Nephron (organoid): Measurements from ENCODE around the gene SETD2.

ENCODE experiments used
- H3K27ac Mint-ChIP-seq, 3 experiments: 2 replicates each; pipeline ENCODE4 v1.8.0; 2020; ENCODE audit warnings: mixed read lengths in 3 of 3, mild to moderate bottlenecking in 2 of 3, moderate library complexity in 1 of 3
- H3K27me3 Mint-ChIP-seq: 2 replicates; pipeline ENCODE4 v1.8.0; 2021; ENCODE audit warnings: low read depth, mild to moderate bottlenecking, moderate library complexity, mixed read lengths
- H3K36me3 Mint-ChIP-seq: 2 replicates; pipeline ENCODE4 v1.8.0; 2020; ENCODE audit warnings: low read depth, mixed read lengths
- H3K4me1 Mint-ChIP-seq: 2 replicates; pipeline ENCODE4 v1.8.0; 2020; ENCODE audit warnings: mixed read lengths
- H3K4me3 Mint-ChIP-seq, 3 experiments: 2 replicates each; pipeline ENCODE4 v1.8.0; 2020; ENCODE audit warnings: mild to moderate bottlenecking in 3 of 3, mixed read lengths in 3 of 3, moderate library complexity in 2 of 3
- H3K9me3 Mint-ChIP-seq: 2 replicates; pipeline ENCODE4 v1.8.0; 2020; ENCODE audit warnings: mixed read lengths
- TF ChIP-seq, protein P1 (sequence below), 3 experiments: fragments of 200-600 bp; sonication (generic); IDR thresholded peaks; one replicate each; pipeline ENCODE4 v1.5.0; 2021; ENCODE audit warnings: antibody characterized with exemption in 3 of 3; ENCODE audit not compliant: unreplicated experiment in 3 of 3

The SETD2 gene

DNA sequence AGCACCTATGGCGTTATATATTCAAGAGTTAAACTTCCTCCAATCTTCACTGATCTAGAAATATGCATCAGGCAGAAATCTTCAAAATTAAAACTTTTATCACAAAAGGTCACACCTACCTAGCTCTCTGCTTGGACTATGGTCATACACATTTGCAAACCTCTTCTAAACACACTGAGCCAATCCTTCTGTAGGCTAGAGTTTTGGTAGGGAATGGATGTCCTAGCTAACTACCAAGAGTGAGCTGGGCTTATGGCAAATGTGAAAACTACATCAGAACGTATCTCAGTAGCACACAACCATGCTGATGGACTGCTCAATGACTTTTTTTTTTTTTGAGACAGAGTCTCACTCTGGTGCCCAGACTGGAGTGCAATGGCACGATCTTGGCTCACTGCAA, 29.6 kb downstream of the SETD2 start:
- H3K27me3 Mint-ChIP-seq = no peaks in the 10 kb centered on the region
- peaks cover 12% of the 10 kb centered on the region for H3K36me3 Mint-ChIP-seq
- peaks cover 28% of the 10 kb centered on the region for H3K4me1 Mint-ChIP-seq
- TF ChIP-seq, protein P1, sequence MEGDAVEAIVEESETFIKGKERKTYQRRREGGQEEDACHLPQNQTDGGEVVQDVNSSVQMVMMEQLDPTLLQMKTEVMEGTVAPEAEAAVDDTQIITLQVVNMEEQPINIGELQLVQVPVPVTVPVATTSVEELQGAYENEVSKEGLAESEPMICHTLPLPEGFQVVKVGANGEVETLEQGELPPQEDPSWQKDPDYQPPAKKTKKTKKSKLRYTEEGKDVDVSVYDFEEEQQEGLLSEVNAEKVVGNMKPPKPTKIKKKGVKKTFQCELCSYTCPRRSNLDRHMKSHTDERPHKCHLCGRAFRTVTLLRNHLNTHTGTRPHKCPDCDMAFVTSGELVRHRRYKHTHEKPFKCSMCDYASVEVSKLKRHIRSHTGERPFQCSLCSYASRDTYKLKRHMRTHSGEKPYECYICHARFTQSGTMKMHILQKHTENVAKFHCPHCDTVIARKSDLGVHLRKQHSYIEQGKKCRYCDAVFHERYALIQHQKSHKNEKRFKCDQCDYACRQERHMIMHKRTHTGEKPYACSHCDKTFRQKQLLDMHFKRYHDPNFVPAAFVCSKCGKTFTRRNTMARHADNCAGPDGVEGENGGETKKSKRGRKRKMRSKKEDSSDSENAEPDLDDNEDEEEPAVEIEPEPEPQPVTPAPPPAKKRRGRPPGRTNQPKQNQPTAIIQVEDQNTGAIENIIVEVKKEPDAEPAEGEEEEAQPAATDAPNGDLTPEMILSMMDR (IDR thresholded peaks at IDR 0.05; ENCODE audit: unreplicated experiment in 3 of 3) = no peak
- H3K27ac Mint-ChIP-seq = no peak overlapping the region
- no peaks in the 10 kb centered on the region for H3K9me3 Mint-ChIP-seq
- H3K4me3 Mint-ChIP-seq = no peak overlapping the region

DNA sequence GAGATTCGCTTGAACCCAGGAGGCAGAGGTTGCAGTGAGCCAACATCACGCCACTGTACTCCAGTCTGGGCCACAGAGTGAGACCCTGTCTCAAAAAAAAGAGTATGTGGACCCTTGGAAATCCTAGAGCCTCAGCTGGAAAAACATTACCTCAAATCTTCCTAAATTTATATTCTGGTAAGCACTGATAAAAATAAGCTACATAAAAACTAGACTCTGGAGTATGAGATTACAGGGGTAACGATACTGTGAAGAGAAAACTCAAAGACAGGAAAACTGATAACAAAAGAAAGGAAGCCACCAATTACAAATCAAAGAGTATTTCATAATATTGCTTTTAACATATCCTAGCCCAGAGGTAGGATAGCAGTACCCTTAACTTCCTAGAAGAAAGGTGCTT, 30.3 kb downstream of the SETD2 start:
- Mint-ChIP-seq H3K27ac (no peak overlapping the region), H3K4me3 (no peak overlapping the region), H3K9me3 (no peaks in the 10 kb centered on the region), H3K27me3 (no peaks in the 10 kb centered on the region), H3K36me3 (peaks cover 7% of the 10 kb centered on the region), H3K4me1 (peaks cover 25% of the 10 kb centered on the region)
- TF ChIP-seq, protein P1 (IDR thresholded peaks at IDR 0.05; ENCODE audit: unreplicated experiment in 3 of 3) = no peak

DNA sequence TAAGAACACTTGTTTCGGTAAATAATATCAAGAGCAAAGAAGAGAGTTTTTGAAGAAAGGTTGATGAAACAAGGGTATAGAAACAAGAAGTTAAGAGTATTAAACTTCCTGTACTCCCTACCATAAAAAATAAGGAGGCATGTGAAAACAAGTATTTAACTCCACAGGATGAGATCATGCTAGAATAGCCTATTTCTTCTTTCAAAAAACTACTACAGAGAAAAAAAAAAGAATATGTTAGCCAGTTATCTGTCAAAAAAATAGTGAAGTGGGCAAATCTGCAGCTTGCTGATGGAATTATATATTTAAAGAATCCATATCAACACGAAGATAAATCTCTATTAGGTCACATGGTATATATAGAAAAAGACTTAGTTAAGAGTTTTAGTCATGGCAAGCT, 33.4 kb downstream of the SETD2 start:
- peak overlapping the region in 1 of 3 experiments; percentile 8 for H3K27ac Mint-ChIP-seq
- TF ChIP-seq, protein P1 (IDR thresholded peaks at IDR 0.05; ENCODE audit: unreplicated experiment in 3 of 3) = no peak
- no peak overlapping the region for H3K4me3 Mint-ChIP-seq
- peaks cover 21% of the 10 kb centered on the region for H3K36me3 Mint-ChIP-seq
- H3K27me3 Mint-ChIP-seq = no peaks in the 10 kb centered on the region
- no peaks in the 10 kb centered on the region for H3K9me3 Mint-ChIP-seq
- peaks cover 16% of the 10 kb centered on the region for H3K4me1 Mint-ChIP-seq

DNA sequence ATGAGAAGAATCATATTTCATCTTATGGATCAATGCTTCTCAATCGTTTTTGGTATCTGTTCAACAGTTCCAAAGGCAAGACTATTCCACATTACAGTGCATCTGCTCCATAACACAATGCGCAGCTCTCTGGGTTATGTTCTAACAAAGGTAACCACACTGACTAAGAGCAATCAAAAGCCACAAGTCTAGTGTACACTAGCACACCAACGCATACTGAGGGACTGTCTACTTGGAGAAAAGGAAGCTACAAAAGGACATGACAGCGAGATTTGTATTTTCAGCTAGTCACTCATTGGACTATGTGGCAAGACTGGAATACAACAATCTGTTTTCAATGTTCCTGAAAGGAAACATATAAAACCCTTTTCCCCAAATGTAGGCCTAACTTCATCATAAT, 35.8 kb downstream of the SETD2 start:
- Mint-ChIP-seq H3K36me3 (peaks cover 41% of the 10 kb centered on the region), H3K27ac (no peak overlapping the region), H3K9me3 (no peaks in the 10 kb centered on the region), H3K4me1 (peaks cover 6% of the 10 kb centered on the region), H3K4me3 (no peak overlapping the region), H3K27me3 (no peaks in the 10 kb centered on the region)
- TF ChIP-seq, protein P1 (IDR thresholded peaks at IDR 0.05; ENCODE audit: unreplicated experiment in 3 of 3) = no peak

DNA sequence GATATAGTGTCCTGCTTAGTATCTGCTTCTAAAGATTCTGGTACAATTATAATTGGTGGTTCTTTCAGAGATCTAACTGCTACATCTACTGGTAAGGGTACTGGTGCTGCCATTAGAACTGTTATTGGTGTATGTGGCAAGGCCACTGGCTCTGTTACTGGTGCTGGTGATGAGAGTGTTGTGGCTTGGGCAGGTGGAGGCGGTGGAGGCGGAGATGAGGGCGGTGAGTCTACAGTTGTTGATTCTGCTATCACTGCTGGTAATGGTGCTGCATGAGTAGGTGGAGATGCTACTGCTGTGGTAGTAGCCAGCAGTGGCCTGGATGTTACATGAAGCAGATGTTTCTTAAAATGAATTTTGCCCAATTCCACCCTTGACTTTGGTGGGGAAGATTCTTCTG, 40.1 kb downstream of the SETD2 start:
- peaks cover 12% of the 10 kb centered on the region for H3K4me1 Mint-ChIP-seq
- H3K36me3 Mint-ChIP-seq = peaks cover 74% of the 10 kb centered on the region
- no peak overlapping the region for H3K27ac Mint-ChIP-seq
- H3K27me3 Mint-ChIP-seq = no peaks in the 10 kb centered on the region
- H3K9me3 Mint-ChIP-seq = no peaks in the 10 kb centered on the region
- TF ChIP-seq, protein P1 (IDR thresholded peaks at IDR 0.05; ENCODE audit: unreplicated experiment in 3 of 3) = no peak
- no peak overlapping the region for H3K4me3 Mint-ChIP-seq

DNA sequence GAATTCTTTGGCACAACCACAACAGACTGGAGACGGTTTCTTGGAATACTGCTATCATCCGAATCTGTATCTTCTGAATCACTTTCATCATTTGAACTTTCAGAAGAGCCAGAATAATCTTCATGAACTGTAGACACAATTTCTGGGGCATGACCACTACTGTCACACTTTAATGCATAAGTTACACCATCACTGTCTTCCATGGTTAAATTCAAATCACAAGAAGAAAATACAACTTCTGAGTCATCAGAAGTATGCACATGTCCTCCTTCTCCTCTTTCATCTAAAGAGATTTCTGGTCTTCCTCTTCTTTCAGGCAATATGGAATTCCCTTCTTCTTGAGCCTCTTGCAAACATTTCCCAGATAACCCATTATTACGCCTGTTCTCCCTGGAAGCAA, 42.5 kb downstream of the SETD2 start:
- Mint-ChIP-seq H3K9me3 (no peaks in the 10 kb centered on the region), H3K27me3 (no peaks in the 10 kb centered on the region), H3K36me3 (peaks cover 77% of the 10 kb centered on the region), H3K4me3 (no peak overlapping the region), H3K4me1 (peaks cover 17% of the 10 kb centered on the region), H3K27ac (peak overlapping the region in 1 of 3 experiments; percentile 9)
- TF ChIP-seq, protein P1 (IDR thresholded peaks at IDR 0.05; ENCODE audit: unreplicated experiment in 3 of 3) = no peak
